Type B pancreatic cell (in vitro differentiated cells): ENCODE measurements around the gene ITPR2. TPM values are rescaled to one million over a fixed set of nuclear protein-coding genes. Genes with fewer than 3 reads are reported as not detected.

Source experiments
- DNase-seq: peaks from one replicate; pipeline ENCODE4 v3.0.0; 2021; ENCODE audit warnings: mixed read lengths; ENCODE audit not compliant: unreplicated experiment; ENCODE audit errors: extremely low spot score
- H3K27ac Mint-ChIP-seq: 2 replicates; pipeline ENCODE4 v1.8.0; 2021; ENCODE audit warnings: mild to moderate bottlenecking, mixed read lengths
- H3K27me3 Mint-ChIP-seq: 2 replicates; pipeline ENCODE4 v1.8.0; 2021; ENCODE audit warnings: mixed read lengths
- H3K36me3 Mint-ChIP-seq: 2 replicates; pipeline ENCODE4 v1.8.0; 2021; ENCODE audit warnings: mixed read lengths
- H3K4me1 Mint-ChIP-seq: one replicate; pipeline ENCODE4 v1.8.0; 2021; ENCODE audit warnings: mixed read lengths; ENCODE audit not compliant: unreplicated experiment
- H3K4me3 Mint-ChIP-seq: 2 replicates; pipeline ENCODE4 v1.8.0; 2021; ENCODE audit warnings: mild to moderate bottlenecking, mixed read lengths
- H3K9me3 Mint-ChIP-seq: 2 replicates; pipeline ENCODE4 v1.8.0; 2021; ENCODE audit warnings: mixed read lengths
- total RNA-seq: library from RNA; stranded (reverse); gene quantifications from 2 replicates; pipeline ENCODE4 v1.2.1, GENCODE V29; 2021; ENCODE audit warnings: low replicate concordance
- TF ChIP-seq, protein P1 (sequence below): fragments of 200-600 bp; sonication (generic); conservative IDR thresholded peaks from 2 replicates; pipeline ENCODE4 v1.5.0; 2021; ENCODE audit warnings: antibody characterized with exemption, mild to moderate bottlenecking

ITPR2 gene
- total RNA-seq, 1 donor from 2014 or later = 33.7 TPM

DNA sequence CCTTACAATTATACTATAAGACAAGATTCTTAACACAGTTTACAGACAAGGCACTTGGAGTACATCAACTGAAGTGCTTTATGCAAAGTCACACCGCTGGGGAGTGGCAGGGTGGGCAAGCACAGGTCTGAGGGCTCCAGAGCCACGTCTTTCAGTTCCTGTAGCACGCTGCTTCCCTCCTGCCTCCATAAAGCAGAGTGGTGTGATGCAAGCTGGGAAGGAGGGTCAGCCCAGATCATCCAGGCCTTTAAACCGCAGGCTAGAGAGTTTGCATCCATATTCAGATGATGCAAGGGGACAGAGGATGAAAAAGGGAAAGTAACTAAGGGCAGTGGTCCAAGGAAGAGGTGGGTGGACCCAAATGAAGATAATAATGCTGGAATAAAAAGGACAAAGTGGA is 132.6 kb downstream of the ITPR2 start:
- Mint-ChIP-seq H3K27ac (no peak overlapping the region), H3K4me3 (no peak overlapping the region), H3K4me1 (no peaks in the 10 kb centered on the region), H3K9me3 (no peaks in the 10 kb centered on the region), H3K36me3 (peaks cover 41% of the 10 kb centered on the region), H3K27me3 (no peaks in the 10 kb centered on the region)
- DNase-seq = no peak
- TF ChIP-seq, protein P1, sequence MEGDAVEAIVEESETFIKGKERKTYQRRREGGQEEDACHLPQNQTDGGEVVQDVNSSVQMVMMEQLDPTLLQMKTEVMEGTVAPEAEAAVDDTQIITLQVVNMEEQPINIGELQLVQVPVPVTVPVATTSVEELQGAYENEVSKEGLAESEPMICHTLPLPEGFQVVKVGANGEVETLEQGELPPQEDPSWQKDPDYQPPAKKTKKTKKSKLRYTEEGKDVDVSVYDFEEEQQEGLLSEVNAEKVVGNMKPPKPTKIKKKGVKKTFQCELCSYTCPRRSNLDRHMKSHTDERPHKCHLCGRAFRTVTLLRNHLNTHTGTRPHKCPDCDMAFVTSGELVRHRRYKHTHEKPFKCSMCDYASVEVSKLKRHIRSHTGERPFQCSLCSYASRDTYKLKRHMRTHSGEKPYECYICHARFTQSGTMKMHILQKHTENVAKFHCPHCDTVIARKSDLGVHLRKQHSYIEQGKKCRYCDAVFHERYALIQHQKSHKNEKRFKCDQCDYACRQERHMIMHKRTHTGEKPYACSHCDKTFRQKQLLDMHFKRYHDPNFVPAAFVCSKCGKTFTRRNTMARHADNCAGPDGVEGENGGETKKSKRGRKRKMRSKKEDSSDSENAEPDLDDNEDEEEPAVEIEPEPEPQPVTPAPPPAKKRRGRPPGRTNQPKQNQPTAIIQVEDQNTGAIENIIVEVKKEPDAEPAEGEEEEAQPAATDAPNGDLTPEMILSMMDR = no peak

DNA sequence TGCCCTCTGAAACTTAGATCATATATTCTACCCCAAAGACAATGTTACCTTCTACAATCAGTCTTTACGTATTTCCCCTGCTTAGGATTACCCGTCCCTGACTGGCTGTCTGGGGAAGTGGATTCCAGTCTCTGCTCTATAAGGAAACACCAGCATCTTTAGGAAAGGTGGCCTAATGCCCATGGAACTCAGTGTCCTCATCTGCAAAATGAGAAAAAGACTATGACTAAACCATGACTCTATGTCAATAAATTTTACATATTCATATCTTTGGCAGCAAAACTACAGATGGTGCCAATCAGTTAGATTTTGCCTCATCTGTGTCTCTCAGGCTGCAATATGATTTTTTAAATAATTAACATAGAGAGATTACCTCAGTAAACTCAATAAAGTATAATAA is 133.8 kb downstream of the ITPR2 start:
- no peak overlapping the region for H3K4me3 Mint-ChIP-seq
- TF ChIP-seq, protein P1 = no peak
- no peaks in the 10 kb centered on the region for H3K9me3 Mint-ChIP-seq
- DNase-seq = no peak
- H3K36me3 Mint-ChIP-seq = peaks cover 46% of the 10 kb centered on the region
- no peak overlapping the region for H3K27ac Mint-ChIP-seq
- H3K27me3 Mint-ChIP-seq = no peaks in the 10 kb centered on the region
- no peaks in the 10 kb centered on the region for H3K4me1 Mint-ChIP-seq

DNA sequence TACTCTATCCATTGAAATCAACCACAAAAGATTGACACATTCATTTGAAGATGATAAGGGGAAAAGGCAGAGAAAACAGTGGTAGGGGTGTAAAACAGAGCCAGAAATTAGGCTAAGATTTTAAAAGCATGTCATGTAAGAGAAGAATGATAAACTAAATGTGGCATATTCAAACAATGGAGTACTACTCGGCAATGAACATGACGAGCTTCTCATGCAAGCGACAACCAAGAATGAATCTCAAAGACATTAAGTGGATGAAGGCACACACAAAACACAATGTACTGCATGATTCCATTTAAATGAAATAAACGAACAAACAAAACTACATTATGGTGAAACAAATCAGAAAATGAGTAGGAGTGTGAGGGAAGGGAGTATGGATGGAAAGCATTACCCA is 134.8 kb downstream of the ITPR2 start:
- TF ChIP-seq, protein P1 = no peak
- H3K36me3 Mint-ChIP-seq = peaks cover 48% of the 10 kb centered on the region
- H3K4me1 Mint-ChIP-seq = no peaks in the 10 kb centered on the region
- H3K9me3 Mint-ChIP-seq = no peaks in the 10 kb centered on the region
- DNase-seq = no peak
- no peaks in the 10 kb centered on the region for H3K27me3 Mint-ChIP-seq
- H3K4me3 Mint-ChIP-seq = no peak overlapping the region
- no peak overlapping the region for H3K27ac Mint-ChIP-seq

DNA sequence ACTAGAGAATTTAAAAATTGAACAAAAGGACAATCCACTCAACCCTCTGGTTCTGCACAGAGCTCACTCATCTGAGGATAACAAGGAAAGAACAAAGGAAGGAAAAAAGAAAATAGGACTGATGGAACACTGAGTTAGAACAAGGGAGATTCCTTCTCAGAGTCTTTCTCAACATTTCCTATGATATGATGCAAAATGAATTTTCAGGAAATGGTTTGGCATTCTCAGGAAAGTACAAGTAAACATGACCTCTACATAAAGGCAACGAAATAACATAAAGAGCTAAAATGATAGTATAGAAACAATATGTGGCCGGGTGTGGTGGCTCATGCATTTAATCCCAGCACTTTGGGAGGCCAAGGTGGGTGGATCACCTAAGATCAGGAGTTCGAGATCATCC is 135.8 kb downstream of the ITPR2 start:
- H3K27me3 Mint-ChIP-seq = no peaks in the 10 kb centered on the region
- H3K36me3 Mint-ChIP-seq = peaks cover 48% of the 10 kb centered on the region
- TF ChIP-seq, protein P1 = no peak
- no peak overlapping the region for H3K27ac Mint-ChIP-seq
- no peaks in the 10 kb centered on the region for H3K9me3 Mint-ChIP-seq
- no peaks in the 10 kb centered on the region for H3K4me1 Mint-ChIP-seq
- no peak overlapping the region for H3K4me3 Mint-ChIP-seq
- no peak for DNase-seq

DNA sequence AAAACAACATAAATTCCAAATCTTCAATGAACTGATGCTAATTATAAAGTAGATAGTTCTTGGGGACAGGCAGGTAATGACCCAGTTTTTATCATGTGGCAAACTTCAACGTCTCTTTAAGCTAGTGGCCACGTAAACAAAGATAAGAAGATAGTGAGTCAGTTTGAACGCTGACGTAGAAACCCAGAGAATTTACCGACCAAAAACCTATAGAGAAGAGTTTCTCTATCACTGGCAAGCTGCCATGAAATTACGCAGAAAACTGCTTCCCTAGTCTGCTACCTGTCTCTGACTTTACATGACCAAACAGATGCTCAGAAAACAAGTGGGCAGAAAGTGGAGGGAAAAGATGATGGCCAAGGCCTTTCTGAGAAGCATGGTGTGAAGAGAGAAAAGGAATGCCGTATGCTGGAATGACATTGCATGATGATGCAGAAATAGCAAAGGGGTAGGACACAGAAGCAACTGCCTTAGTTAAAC is 136.3 kb downstream of the ITPR2 start:
- Mint-ChIP-seq H3K4me1 (peaks cover under 1% of the 10 kb centered on the region), H3K27me3 (no peaks in the 10 kb centered on the region), H3K4me3 (no peak overlapping the region), H3K36me3 (peaks cover 47% of the 10 kb centered on the region), H3K9me3 (no peaks in the 10 kb centered on the region), H3K27ac (no peak overlapping the region)
- DNase-seq = no peak
- TF ChIP-seq, protein P1 = no peak
